Measurements from ENCODE around the gene LRRC37B. TPM values are rescaled to one million over a fixed set of nuclear protein-coding genes. Genes with fewer than 3 reads are reported as not detected.

Gene LRRC37B
- 9.6 to 11.8 TPM (median 10.7 TPM) in 5 replicates for total RNA-seq (2022; extraction: Qiagen RNA extraction; ENCODE audit: low read depth)

GRCh38 chr17:32006957-32007462 is at the start of gene LRRC37B:
Gene LRRC37B (plus strand): TSS chr17:32007383. CDS start chr17:32021393, 14,010 bp downstream.

Other genes starting within 250 kb of the LRRC37B start
- 129 to 194 TPM (median 170 TPM) in 5 replicates for gene COPRS, start 148.1 kb upstream of the LRRC37B start, total RNA-seq (2022; extraction: Qiagen RNA extraction; ENCODE audit: low read depth)
- gene UTP6, start 105.7 kb upstream of the LRRC37B start, total RNA-seq (2022; extraction: Qiagen RNA extraction; ENCODE audit: low read depth): 55.6 to 95.4 TPM (median 79.2 TPM) in 5 replicates
- 11.6 to 32.5 TPM (median 29.9 TPM) in 5 replicates for gene SUZ12, start 70.4 kb upstream of the LRRC37B start, total RNA-seq (2022; extraction: Qiagen RNA extraction; ENCODE audit: low read depth)
- 11.6 to 26.0 TPM (median 25.5 TPM) in 5 replicates for gene RHOT1, start 135.1 kb downstream of the LRRC37B start, total RNA-seq (2022; extraction: Qiagen RNA extraction; ENCODE audit: low read depth)

Measured in A549 treated with RU486 at 1 μM for 4 hours (cell line).